ENCODE results near the gene SOX9. TPM values are rescaled to one million over a fixed set of nuclear protein-coding genes. Genes with fewer than 3 reads are reported as not detected.

The SOX9 gene
- total RNA-seq, 4 donors from 2014 or later = 22.4 to 94.8 (median 40.8) TPM

DNA sequence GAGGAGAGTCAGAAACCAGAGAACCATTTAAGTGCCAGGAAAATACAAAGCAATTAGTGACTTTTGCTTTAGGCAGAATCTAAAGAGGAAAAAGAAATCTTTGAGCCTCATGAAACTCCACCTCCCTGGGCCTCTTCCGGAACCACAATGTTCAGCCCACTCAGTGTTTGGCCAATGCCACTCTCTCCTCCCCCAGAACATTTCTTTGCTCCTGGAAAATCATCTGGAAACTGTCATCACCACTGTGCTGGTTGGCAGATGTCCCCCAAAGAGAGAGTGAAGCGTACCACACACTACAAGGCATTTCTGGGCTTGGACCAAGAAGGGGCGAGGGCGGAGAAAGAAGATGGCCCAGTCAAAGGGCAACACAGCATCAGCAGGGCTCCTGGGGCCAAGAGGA is 7.1 kb upstream of the SOX9 start:
- intact Hi-C loops (cut with DNase I; ENCODE audit: low total_unique reads) = loop anchor here (10.0 kb wide), 3 partner anchors 421 to 869 kb away; no protein-coding TSS in a partner anchor
- DNase-seq (ENCODE audit: low spot score in 2 of 2) = no peak
- TF ChIP-seq, protein P1, sequence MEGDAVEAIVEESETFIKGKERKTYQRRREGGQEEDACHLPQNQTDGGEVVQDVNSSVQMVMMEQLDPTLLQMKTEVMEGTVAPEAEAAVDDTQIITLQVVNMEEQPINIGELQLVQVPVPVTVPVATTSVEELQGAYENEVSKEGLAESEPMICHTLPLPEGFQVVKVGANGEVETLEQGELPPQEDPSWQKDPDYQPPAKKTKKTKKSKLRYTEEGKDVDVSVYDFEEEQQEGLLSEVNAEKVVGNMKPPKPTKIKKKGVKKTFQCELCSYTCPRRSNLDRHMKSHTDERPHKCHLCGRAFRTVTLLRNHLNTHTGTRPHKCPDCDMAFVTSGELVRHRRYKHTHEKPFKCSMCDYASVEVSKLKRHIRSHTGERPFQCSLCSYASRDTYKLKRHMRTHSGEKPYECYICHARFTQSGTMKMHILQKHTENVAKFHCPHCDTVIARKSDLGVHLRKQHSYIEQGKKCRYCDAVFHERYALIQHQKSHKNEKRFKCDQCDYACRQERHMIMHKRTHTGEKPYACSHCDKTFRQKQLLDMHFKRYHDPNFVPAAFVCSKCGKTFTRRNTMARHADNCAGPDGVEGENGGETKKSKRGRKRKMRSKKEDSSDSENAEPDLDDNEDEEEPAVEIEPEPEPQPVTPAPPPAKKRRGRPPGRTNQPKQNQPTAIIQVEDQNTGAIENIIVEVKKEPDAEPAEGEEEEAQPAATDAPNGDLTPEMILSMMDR (IDR thresholded peaks at IDR 0.05) = no peak
- TF ChIP-seq POLR2A (IDR thresholded peaks at IDR 0.05) = no peak
- 59 to 83% methylated on average over 4 of the region's 4 CpGs for WGBS, 2 donors
- no peak overlapping the region for H3K4me3 ChIP-seq (ENCODE audit: low read depth, poor library complexity, severe bottlenecking)

DNA sequence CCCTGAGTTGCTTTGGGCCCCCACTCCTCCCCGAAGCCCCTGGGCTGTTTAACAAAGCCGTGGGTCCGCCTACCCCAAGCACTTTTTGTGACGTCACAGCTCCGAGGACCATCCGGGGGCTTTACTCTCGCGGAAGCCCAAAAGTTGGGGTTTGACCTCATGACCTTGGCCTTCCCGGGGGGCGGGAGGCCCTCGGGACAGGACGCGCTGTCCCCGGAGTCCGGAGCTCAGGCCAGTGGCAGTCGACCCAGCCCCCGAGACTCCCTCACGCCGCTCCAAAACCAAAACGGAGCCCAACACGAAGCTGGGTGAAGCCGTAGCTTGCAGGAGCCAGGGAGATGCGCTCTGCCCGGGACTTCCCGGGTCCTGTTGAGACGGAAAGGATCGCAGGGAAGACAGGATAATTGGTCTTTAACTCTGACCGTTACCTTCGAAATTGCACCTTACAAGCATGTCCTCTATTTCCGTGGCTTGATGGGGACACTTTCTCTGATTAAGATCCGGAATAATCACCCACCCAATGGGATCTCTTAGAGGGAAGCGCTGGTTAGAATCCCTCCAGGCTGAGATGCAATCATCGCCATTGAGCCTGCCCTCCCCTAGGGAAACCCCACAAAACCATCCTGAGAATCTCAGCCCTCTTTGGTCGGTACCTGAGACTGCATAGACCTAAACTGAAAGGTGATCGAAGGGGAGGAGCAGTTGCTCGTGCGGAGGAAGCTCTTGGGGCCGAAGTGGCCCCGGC is 4.9 kb upstream of the SOX9 start:
- DNase-seq (ENCODE audit: low spot score in 2 of 2) = peak in 1 of 2 donors; percentile 72
- TF ChIP-seq, protein P1 (IDR thresholded peaks at IDR 0.05) = no peak
- no peak for TF ChIP-seq POLR2A (IDR thresholded peaks at IDR 0.05)
- WGBS, 2 donors = 30 to 32% methylated on average over 29 to 33 of the region's 39 CpGs
- H3K4me3 ChIP-seq (ENCODE audit: low read depth, poor library complexity, severe bottlenecking) = no peak overlapping the region
- intact Hi-C loops (cut with DNase I; ENCODE audit: low total_unique reads) = loop anchor here (10.0 kb wide), 3 partner anchors 419 to 871 kb away; no protein-coding TSS in a partner anchor

DNA sequence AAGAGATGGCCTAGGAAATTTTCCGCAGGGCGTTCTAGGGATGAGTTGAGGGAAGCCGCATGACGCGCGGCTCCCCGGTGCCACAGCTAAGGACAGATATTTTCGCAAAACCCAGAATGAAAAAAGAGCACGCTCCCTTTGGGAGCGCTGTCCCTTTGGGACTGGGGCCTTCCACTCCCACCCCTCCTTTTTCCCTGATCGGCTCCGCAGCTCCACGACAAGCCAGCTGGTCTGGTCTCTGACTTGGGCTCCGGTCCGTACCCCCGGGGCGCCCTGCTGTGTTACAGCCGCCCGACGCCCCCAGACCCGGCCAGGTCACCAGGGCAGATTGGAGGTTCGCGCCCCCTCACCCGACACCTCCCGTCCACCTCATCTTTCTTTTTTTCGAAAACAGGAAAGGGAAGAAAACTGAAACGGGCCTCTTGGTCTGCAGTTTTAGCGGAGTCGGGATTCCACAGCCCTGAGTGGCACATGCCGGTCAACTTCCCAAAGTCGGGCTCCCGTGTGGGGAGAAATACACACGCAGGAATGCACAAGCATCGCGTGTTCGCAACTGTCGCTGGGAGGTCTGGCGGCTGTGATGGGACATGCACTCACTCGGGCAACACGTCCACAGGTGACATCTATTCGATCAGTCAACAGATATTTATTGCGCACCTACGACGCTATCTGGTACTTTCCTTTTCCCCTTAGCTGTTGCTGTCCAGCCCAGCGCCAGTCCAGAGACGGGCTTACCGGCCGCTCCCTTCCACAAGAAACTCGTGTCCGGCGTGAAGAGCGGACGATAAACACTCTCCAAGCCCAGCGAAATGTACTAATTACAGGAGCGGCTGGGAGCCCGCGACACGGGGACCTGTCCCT is 3.9 kb upstream of the SOX9 start:
- peak in 1 of 2 donors; percentile 87 for DNase-seq (ENCODE audit: low spot score in 2 of 2)
- WGBS, 2 donors = 7 to 9% methylated on average over 58 of the region's 58 CpGs
- H3K4me3 ChIP-seq (ENCODE audit: low read depth, poor library complexity, severe bottlenecking) = no peak overlapping the region
- intact Hi-C loops (cut with DNase I; ENCODE audit: low total_unique reads) = loop anchor here (10.0 kb wide), 3 partner anchors 418 to 872 kb away; no protein-coding TSS in a partner anchor
- TF ChIP-seq POLR2A (IDR thresholded peaks at IDR 0.05) = no peak
- TF ChIP-seq, protein P1 (IDR thresholded peaks at IDR 0.05) = no peak

DNA sequence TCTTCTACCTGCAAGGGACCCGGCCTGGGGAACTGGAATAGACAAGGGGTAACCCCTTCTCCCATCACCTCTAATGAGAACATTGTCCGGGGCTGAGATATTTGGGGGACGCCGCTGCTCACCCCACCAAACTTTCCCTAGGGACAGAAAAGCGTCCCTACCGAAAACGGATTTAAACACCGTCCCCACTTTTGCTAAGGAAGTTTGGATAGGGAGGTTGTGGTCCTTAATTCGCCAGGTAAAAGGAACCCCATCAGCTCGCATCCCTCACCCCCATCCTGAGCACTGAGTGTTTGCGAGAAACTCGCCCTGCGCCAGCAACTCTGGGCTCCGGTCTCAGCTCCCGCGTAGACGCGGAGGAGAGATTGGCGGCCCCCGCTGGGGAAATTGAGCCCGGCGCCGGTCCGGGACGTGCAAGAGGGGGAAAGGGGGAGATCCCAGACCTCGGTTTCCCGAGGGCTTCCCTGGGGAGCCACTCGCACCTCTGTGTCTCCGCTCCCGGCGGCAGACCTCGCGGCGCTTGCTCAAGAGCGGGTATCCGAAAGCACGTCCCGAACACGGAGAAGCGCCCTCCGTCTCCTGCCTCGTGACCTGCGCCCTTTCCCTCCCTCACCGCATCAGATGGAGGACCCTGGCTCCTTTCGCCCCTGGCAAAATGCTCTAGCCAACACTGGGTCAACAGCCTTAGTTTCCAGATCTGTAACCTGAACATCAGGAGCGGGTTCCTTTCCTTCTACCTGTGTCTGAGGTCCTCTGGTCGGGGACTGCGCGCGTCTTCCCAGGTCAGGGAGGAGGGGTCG is 3.1 kb upstream of the SOX9 start:
- intact Hi-C loops (cut with DNase I; ENCODE audit: low total_unique reads) = loop anchor here (10.0 kb wide), 3 partner anchors 417 to 873 kb away; no protein-coding TSS in a partner anchor
- TF ChIP-seq POLR2A (IDR thresholded peaks at IDR 0.05) = no peak
- TF ChIP-seq, protein P1 (IDR thresholded peaks at IDR 0.05) = no peak
- WGBS, 2 donors = 2 to 6% methylated on average over 43 to 51 of the region's 51 CpGs
- DNase-seq (ENCODE audit: low spot score in 2 of 2) = peak in 1 of 2 donors; percentile 85
- no peak overlapping the region for H3K4me3 ChIP-seq (ENCODE audit: low read depth, poor library complexity, severe bottlenecking)

Measured in lower leg skin (tissue), 4 donors.